ENCODE results near the gene MFSD12.

MFSD12 gene

GRCh38 chr19:3554254-3555083, 2.9 kb downstream of the MFSD12 start:
- DNase-seq (ENCODE audit: low read depth), result no peak
- H3K4me3 ChIP-seq (ENCODE audit: low read length), result no peak overlapping the region
- no peak for TF ChIP-seq CTCF (conservative IDR thresholded peaks at IDR 0.05; ENCODE audit: low read depth, low read length)

GRCh38 chr19:3551792-3552095, 5.6 kb downstream of the MFSD12 start:
- no peak for DNase-seq (ENCODE audit: low read depth)

DNA sequence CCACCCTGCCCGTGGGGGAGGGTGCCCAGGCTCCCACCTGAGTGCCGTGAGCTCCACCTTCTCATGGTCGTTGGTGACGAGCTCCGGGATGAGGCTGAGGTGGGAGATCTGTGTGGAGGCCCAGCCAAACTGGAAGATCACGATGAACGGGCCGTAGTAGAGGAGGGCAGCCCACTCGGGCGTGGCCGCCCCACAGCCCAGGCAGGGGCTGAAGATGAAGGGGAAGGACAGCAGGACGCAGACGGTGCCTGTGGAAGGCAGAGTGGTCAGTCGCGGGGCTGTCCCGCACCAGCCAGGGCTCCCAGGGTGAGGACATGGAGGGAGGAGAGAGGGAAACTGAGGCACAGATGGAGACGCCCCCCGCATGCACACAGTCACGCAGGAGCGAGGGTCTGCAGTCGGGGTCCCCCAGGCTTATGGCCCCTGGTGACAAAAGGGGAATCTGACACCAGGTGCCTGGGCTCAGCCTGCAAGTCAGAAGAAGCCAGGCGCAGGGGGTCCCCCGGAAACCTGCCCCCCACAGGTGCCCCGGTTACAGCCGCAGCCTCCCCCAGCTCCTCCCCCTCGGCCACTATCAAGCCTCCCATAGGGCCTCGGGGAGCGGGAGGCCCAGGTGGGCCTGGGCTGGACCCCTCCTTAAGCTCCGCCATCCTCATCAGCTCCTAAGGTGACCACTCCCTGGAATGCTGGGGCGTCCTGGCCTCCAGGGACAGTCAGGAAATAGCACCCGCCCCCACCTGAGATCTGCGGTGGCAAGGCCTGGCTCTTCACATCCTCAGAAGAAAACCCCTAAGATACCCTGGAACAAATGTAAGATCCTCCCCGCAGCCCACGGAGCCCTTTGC, 6.2 kb downstream of the MFSD12 start:
- no peak for TF ChIP-seq CTCF (conservative IDR thresholded peaks at IDR 0.05; ENCODE audit: low read depth, low read length)
- DNase-seq (ENCODE audit: low read depth), result no peak
- H3K4me3 ChIP-seq (ENCODE audit: low read length), result no peak overlapping the region

More at GRCh38 chr19:3551792-3552095, 5.6 kb downstream of the MFSD12 start:
- no peak overlapping the region for H3K4me3 ChIP-seq (ENCODE audit: low read length)
- no peak for TF ChIP-seq CTCF (conservative IDR thresholded peaks at IDR 0.05; ENCODE audit: low read depth, low read length)

DNA sequence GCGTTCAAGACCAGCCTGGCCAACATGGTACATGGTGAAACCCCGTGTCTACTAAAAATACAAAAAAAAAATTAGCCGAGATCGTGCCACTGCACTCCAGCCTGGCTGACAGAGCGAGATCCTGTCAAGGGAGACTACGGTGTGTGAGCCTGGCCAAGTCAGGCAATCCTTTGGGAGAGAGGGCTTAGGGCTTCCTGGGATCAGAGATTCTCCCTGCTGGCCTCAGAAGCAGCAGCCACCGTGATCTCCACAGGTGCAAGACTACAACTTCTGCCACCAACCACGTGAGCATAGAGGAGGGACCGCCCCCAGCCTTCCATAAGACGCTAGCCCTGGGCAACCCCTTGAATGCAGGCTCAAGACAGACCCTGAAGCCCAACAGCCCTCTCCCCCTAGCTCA, 7.6 kb downstream of the MFSD12 start:
- no peak for DNase-seq (ENCODE audit: low read depth)
- no peak overlapping the region for H3K4me3 ChIP-seq (ENCODE audit: low read length)
- TF ChIP-seq CTCF (conservative IDR thresholded peaks at IDR 0.05; ENCODE audit: low read depth, low read length), result no peak

- TF ChIP-seq CTCF (conservative IDR thresholded peaks at IDR 0.05; ENCODE audit: low read depth, low read length), result no peak
- no peak for DNase-seq (ENCODE audit: low read depth)
- H3K4me3 ChIP-seq (ENCODE audit: low read length), result no peak overlapping the region
Measured at GRCh38 chr19:3548606-3549005, 8.8 kb downstream of the MFSD12 start.

DNA sequence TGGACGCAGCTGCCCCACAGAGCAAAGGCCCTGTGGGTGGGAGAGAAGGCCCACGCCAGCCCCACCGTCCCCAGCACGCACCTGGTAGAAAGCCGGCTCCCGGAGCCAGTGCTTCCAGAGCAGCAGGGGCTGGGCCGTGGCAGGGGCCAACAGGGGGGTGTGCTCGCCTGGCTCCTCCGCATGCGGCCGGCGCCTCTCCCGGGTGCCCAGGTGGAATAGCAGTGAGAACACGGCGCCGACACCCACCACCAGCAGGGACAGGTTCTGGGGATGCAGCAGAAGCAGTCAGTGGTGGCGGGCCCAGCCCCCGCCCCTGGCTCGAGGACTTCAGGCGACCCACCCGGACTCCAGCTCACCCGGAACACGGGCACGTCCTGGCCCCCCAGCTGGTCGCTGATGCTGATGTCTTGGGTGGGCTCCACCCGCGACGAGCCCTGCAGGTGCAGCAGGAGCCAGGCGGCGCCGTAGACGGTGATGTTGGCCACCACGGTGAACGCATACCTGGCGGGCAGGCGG, 9.6 kb downstream of the MFSD12 start:
- DNase-seq (ENCODE audit: low read depth), result no peak
- no peak for TF ChIP-seq CTCF (conservative IDR thresholded peaks at IDR 0.05; ENCODE audit: low read depth, low read length)
- H3K4me3 ChIP-seq (ENCODE audit: low read length), result no peak overlapping the region

Measured in retinal pigment epithelial cell (primary cell).